ENCODE data around the gene CCDC92. TPM values are rescaled to one million over a fixed set of nuclear protein-coding genes. Genes with fewer than 3 reads are reported as not detected.

CCDC92 gene
- total and polyA plus RNA-seq, 2 donors from 2014 or later: 39.3 to 41.4 TPM

- intact Hi-C loops (cut with DNase I): no loop called here
- no peaks in the 10 kb centered on the region for H3K9me3 ChIP-seq (ENCODE audit: control insufficient read depth in 2 of 3, insufficient read depth in 1 of 3, low read length in 3 of 3)
- H3K27ac ChIP-seq (ENCODE audit: low read depth in 2 of 2, low read length in 2 of 2): no peak overlapping the region
- no peak for TF ChIP-seq CTCF (IDR thresholded peaks at IDR 0.05; ENCODE audit: borderline replicate concordance, extremely low read depth, insufficient read depth)
- H3K36me3 ChIP-seq (ENCODE audit: control insufficient read depth in 2 of 3, insufficient read depth in 3 of 3, low read length in 3 of 3): no peaks in the 10 kb centered on the region
- H3K4me1 ChIP-seq (ENCODE audit: control insufficient read depth in 2 of 3, insufficient read depth in 2 of 3, low read depth in 1 of 3, low read length in 3 of 3): peaks cover 0 to 2% (median 0%) of the 10 kb centered on the region in 3 donors
- no peaks in the 10 kb centered on the region for H3K27me3 ChIP-seq (ENCODE audit: control insufficient read depth, insufficient read depth, low read length)
- DNase-seq: peak in 1 of 5 donors; percentile 13
- H3K9ac ChIP-seq (ENCODE audit: low read length in 3 of 3): no peak overlapping the region
- no peak overlapping the region for H3K4me3 ChIP-seq (ENCODE audit: low read length in 3 of 3)
- FAIRE-seq: no peak
These were observed 10.9 kb downstream of the CCDC92 start for GRCh38 chr12:123961585-123962345.

- FAIRE-seq (no peak), DNase-seq (no peak)
- H3K27ac ChIP-seq (ENCODE audit: low read depth in 2 of 2, low read length in 2 of 2): no peak overlapping the region
- H3K4me3 ChIP-seq (ENCODE audit: low read length in 3 of 3): no peak overlapping the region
- no peak overlapping the region for H3K9ac ChIP-seq (ENCODE audit: low read length in 3 of 3)
- no peaks in the 10 kb centered on the region for H3K36me3 ChIP-seq (ENCODE audit: control insufficient read depth in 2 of 3, insufficient read depth in 3 of 3, low read length in 3 of 3)
- peaks cover 0 to 2% (median 0%) of the 10 kb centered on the region in 3 donors for H3K4me1 ChIP-seq (ENCODE audit: control insufficient read depth in 2 of 3, insufficient read depth in 2 of 3, low read depth in 1 of 3, low read length in 3 of 3)
- TF ChIP-seq CTCF (IDR thresholded peaks at IDR 0.05; ENCODE audit: borderline replicate concordance, extremely low read depth, insufficient read depth): no peak
- no peaks in the 10 kb centered on the region for H3K9me3 ChIP-seq (ENCODE audit: control insufficient read depth in 2 of 3, insufficient read depth in 1 of 3, low read length in 3 of 3)
- intact Hi-C loops (cut with DNase I): no loop called here
- H3K27me3 ChIP-seq (ENCODE audit: control insufficient read depth, insufficient read depth, low read length): no peaks in the 10 kb centered on the region
These were observed 11.8 kb downstream of the CCDC92 start for GRCh38 chr12:123960856-123961255.

- no peak for FAIRE-seq
- no peak overlapping the region for H3K4me3 ChIP-seq (ENCODE audit: low read length in 3 of 3)
- no peaks in the 10 kb centered on the region for H3K9me3 ChIP-seq (ENCODE audit: control insufficient read depth in 2 of 3, insufficient read depth in 1 of 3, low read length in 3 of 3)
- no peaks in the 10 kb centered on the region for H3K27me3 ChIP-seq (ENCODE audit: control insufficient read depth, insufficient read depth, low read length)
- no peak for DNase-seq
- TF ChIP-seq CTCF (IDR thresholded peaks at IDR 0.05; ENCODE audit: borderline replicate concordance, extremely low read depth, insufficient read depth): no peak
- no peak overlapping the region for H3K27ac ChIP-seq (ENCODE audit: low read depth in 2 of 2, low read length in 2 of 2)
- H3K36me3 ChIP-seq (ENCODE audit: control insufficient read depth in 2 of 3, insufficient read depth in 3 of 3, low read length in 3 of 3): no peaks in the 10 kb centered on the region
- H3K4me1 ChIP-seq (ENCODE audit: control insufficient read depth in 2 of 3, insufficient read depth in 2 of 3, low read depth in 1 of 3, low read length in 3 of 3): peaks cover 0 to 2% (median 0%) of the 10 kb centered on the region in 3 donors
- no peak overlapping the region for H3K9ac ChIP-seq (ENCODE audit: low read length in 3 of 3)
- intact Hi-C loops (cut with DNase I): no loop called here
These were observed 12.4 kb downstream of the CCDC92 start for GRCh38 chr12:123960029-123960735.

Measured in kidney (tissue), 14 donors.